ENCODE data around the gene COX4I1. TPM values are rescaled to one million over a fixed set of nuclear protein-coding genes. Genes with fewer than 3 reads are reported as not detected.

Gene COX4I1
- 356 and 505 TPM in 2 replicates for total RNA-seq

GRCh38 chr16:85799497-85800320 lies at the start of gene COX4I1, which contains the start of gene EMC8:
TSS of gene COX4I1 (plus strand) at chr16:85799695. CDS start at chr16:85801206, 1,511 bp downstream.
TSS of gene EMC8 (minus strand) at chr16:85799544. CDS start at chr16:85799295, 249 bp downstream.

GRCh38 chr16:85750827-85751697 lies 48.4 kb upstream of the COX4I1 start, which contains the start of gene C16orf74:
TSS of gene C16orf74 (minus strand) at chr16:85751096. CDS start at chr16:85735217, 15,879 bp downstream.

Other genes starting within 250 kb of the COX4I1 start
- gene GSE1, start 186.4 kb upstream of the COX4I1 start, total RNA-seq, result 17.1 and 29.3 TPM in 2 replicates
- 0.68 and 0.71 TPM in 2 replicates for gene GINS2, start 110.7 kb upstream of the COX4I1 start, total RNA-seq
- 51.1 and 111 TPM in 2 replicates for gene C16orf74, start 48.6 kb upstream of the COX4I1 start, total RNA-seq
- gene EMC8, start 151 bp upstream of the COX4I1 start, total RNA-seq, result 24.3 and 29.6 TPM in 2 replicates
- not detected in 2 replicates for gene IRF8, start 99.5 kb downstream of the COX4I1 start, total RNA-seq